HG02943 (cell line): Measurements from ENCODE around the gene UNC80.

Experiments used
- ATAC-seq: cut with Tn5 transposase; IDR thresholded peaks from one replicate; pipeline ENCODE4 v1.9.1; 2021; ENCODE audit warnings: mild to moderate bottlenecking, low read depth, moderate library complexity; ENCODE audit not compliant: unreplicated experiment

The UNC80 gene

DNA sequence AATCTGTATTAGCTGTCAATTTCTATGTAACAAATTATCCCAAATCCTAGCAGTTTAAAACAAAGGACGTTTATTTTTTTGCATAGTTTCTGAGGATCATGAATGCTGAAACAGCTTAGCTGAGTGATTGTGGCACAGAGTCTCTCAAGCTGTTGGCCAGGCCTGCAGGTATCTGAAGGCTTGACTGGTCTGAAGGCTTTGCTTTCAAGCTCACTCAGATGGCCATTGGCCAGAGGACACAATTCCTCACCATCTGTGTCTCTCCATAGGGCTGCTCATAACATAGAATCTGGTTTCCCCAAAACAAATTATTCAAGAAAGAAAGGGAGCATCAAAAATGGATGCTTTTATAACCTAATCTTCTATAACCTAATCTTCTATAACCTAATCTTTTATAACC, 33.7 kb downstream of the UNC80 start:
- ATAC-seq, result no peak

DNA sequence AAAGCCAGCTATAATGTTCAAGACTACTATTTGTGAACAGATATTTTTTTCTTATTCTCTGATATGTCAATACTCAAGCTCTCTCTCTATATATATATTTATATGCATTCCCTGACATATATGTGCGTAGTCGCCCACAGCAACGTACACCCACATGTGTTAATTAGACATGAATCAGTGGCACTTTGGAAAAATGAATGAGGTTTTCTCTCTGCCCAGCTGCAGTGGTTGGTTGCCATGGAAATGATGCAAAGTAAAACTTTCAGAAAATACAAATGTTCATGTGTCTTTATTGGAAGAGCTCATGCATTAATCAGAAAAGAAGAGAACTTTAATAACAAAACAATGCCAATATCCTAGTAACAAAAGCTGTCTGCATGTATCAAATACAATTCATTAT, 34.7 kb downstream of the UNC80 start:
- no peak for ATAC-seq

- ATAC-seq, result no peak
Observed at GRCh38 chr2:209808521-209808920, 36.9 kb downstream of the UNC80 start.

GRCh38 chr2:209809256-209809655, 37.6 kb downstream of the UNC80 start:
- ATAC-seq, result no peak

GRCh38 chr2:209817844-209818271, 46.2 kb downstream of the UNC80 start:
- no peak for ATAC-seq

- ATAC-seq, result no peak
Observed at GRCh38 chr2:209818939-209819338, 47.3 kb downstream of the UNC80 start.

DNA sequence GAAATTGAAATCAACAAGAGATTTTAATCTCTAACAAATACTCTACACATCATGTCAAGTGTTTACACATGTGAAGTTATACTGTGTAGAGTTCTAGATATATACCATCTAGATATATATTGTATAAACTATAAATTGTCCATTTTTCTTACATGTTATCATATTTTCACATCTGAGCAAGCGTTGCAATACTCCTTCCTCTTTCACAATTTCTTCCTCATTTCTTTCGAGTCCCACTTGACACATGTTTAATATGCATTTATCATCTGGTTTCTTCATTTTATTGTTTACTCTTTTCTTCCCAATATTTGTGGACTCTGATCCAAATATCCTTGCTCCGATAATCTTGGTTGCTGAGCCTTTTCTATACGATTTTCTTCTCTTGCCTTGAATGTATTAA, 50.2 kb downstream of the UNC80 start:
- no peak for ATAC-seq

DNA sequence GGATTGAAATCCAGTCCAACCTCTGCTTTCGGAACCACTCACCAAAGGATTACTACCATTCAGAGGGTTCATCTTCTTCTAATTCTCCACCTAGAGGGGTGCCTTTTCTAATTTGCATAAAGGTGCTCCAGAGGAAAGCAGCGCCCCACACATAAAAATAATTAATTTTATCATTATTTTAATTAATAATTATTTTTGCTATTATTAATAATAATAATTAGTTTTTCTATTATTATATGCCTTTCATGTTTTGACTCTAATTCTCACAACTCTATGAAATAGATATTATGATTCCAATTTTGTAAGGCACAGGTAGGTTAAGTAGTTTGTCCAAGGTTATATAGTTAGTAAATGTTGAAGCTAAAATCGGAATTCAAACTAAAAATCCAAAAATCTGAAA, 51.9 kb downstream of the UNC80 start:
- no peak for ATAC-seq

DNA sequence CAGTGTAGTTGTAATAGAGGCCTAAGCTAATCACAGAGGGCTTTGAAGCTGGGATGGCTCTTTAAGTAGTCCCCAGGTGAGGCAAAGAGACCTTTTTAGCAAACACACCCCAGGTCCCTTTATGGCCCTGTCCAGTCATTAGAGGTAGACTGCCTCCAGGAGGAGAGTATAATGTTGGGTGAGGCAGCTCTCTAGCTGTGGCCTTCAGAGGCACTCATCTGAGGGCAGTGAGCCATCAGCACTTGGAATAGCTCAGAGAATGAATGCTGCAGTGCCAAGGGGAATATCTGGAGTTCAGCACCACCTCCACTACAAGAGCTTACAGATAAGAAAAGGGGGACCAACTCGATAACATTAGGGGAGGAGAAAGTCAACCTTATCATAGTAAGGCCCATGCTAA, 52.8 kb downstream of the UNC80 start:
- no peak for ATAC-seq

- ATAC-seq, result no peak
Observed at GRCh38 chr2:209830722-209831465, 59.3 kb downstream of the UNC80 start.

GRCh38 chr2:209834767-209835166, 63.1 kb downstream of the UNC80 start:
- no peak for ATAC-seq

DNA sequence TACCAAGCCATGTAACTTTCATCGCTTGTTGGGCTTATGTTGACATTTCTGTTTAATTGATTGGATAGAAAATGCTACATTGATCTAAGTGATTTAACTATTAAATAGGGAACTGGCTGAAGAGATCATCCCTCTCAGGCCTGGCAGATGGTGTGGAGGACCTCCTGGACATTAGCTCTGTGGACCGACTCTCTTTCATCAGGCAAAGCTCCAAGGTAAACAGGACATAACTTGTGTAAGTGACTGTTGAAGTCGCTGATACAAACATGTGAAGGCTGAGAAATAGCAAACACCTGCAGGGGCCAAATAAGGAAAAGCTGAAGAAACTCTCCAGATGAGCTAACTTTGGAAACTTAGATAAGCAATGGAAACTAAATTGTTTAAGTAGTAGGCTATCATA, 68.8 kb downstream of the UNC80 start:
- ATAC-seq, result no peak

- no peak for ATAC-seq
Observed at GRCh38 chr2:209845666-209846065, 74.0 kb downstream of the UNC80 start.

DNA sequence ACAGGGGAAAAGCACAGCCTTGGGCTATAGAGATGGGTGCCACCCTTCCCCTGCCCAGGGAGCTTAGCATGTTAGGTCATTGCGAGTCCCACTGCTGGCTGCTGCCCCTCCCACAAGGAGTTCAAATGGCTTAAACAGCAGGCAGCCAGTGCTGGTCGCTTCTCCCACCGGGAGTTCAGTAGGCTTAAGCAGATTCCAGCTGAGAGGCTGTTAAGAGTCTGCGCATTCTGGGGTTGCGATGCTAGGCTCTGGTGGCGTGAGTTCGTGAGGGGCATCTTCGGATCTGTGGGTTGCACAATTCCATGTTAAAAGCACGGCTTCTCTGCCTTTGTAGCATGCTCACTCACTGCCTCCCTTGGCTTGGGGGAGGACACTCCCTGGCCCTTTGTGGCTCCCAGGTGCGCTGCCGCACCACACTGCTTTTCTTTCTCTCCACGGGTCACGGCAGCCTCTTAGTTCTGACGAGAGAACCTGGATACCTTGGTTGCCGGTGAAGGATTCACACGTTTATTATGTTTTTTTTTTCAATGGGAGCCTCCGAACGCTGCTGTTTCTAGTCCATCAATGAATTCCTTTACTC, 93.2 kb downstream of the UNC80 start:
- no peak for ATAC-seq

DNA sequence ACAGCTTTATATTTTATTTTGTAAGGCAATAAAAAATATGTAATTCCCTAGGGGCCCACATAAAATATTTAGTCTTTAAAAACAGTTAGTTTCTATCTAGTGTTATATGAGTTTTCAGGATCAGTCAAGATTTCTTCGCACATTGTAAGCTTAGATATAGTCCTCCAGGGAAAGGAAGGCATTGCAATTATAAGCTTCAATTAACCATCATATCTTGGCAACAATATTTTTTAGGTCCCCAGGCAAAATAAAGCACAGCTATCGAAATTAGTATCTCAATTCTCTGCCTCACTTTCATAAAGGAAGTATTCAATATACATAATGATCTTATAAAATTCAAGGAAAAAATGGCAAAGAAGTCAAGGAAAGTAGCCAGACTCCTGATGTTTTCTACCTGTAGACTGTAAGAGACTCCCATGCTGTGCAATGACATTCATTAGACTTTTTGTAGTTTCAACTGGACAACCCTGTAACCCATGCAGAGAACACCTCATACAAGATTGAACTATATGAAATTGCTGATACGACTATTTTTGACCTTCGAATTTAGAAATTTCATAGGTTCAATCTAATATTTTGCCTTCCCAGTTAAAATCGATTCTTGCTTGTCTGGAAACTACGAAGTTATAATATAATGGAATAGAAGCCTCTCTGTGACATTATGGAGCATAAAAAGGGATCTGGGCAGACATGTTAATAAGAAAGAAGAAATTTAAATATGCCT, 96.8 kb downstream of the UNC80 start:
- no peak for ATAC-seq

DNA sequence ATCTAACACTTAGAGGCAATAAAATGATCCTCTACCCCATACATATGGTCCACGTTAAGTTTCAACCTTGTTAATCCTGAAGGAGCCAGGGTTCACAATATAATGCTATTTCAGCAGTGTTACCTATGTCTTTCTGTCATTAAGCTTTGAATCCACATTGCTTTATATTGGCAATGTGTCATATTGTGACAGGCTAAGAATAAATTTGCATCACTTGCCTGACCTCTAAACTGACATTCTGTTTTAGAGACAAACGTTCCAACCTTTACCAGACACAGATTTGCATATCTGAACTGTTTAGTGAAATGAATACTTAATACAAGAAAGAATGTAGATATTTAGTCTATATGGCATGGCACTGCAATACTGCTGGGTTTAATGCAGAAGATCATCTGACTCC, 98.4 kb downstream of the UNC80 start:
- no peak for ATAC-seq

DNA sequence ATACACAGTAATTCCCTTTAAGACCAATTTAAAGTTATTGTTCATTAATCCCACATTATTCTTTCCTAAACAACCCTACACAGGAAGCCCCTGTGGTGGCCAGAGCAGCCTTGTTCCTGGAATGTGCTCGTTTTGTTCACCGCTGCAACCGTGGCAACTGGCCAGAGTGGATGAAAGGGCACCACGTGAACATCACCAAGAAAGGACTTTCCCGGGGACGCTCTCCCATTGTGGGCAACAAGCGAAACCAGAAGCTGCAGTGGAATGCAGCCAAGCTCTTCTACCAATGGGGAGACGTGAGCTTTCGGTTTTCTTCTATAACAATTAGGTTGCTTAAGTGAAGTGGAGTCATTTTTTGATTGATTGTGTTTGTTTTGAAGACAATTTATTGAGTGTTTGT, 101.0 kb downstream of the UNC80 start:
- ATAC-seq, result no peak

DNA sequence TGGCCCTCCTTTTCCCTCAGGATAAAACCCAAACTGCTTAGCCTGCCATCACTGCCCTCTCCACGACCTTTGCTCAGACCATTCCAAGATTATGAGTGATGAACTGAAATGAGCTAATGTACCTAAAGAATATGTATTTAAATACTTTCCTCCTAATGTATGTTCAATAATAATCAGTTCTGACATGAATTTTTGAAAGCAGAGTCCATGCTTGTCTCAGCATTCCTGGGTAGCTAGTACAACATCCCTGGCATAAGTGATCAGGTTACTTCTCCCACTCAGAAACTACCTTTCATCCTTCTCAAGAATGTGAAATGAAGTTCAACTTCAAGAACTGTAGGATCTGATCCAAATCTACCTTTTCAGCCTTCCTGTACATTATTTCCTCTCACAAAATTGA, 103.6 kb downstream of the UNC80 start:
- ATAC-seq, result no peak

DNA sequence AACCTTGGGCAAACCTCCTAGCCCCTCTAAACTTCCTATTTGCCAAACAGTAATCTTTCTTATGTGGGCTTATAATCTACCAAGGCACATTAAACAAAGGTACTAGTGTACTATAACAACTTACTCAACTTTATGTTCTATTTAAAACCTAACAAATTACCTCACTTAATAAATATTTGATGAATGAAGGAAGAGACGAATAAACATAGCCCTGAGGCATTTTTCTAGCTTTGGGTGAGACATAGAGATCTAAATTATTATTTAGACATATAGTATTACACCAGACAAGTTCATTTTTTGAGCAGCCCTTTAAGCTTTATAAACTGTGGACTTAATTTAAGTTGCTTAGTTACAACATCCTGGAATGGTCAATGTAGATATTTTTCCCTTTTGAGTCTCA, 104.6 kb downstream of the UNC80 start:
- ATAC-seq, result no peak

DNA sequence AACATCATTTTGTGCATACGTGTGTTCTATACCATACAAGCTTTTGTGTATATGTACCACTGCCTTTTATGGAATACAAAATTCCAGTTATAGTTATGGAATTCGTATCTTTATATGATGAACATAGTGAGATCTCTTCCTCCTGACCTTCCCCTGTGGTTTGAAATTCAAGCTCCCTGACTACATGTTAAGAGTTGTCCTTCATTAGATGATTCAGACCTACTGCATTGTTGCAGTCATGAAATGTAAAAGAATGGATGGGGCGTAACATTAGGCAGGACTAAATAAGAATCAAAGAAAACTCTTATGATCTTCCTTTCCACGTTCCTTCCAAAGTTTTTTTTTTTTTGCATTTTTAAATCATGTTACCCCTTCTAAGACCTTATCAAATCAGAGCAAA, 107.1 kb downstream of the UNC80 start:
- ATAC-seq, result no peak

GRCh38 chr2:209900638-209901037, 129.0 kb downstream of the UNC80 start:
- no peak for ATAC-seq

- ATAC-seq, result no peak
Observed at GRCh38 chr2:209901172-209901571, 129.5 kb downstream of the UNC80 start.
